Heart left ventricle (tissue), 13 donors: Measurements from ENCODE around the gene KRTAP10-5.

Source experiments
- POLR2A ChIP-seq, 2 donors: fragments of 450-650 bp; IDR thresholded peaks; one replicate each; pipeline ENCODE4 v1.6.1; 2017; ENCODE audit warnings: antibody characterized with exemption in 2 of 2, mild to moderate bottlenecking in 2 of 2, moderate library complexity in 2 of 2
- TF ChIP-seq, protein P1 (sequence below), 12 donors: fragments of 200-600 bp; sonication (generic) in 4 of 12; IDR thresholded peaks; one replicate each; pipeline versions ENCODE4 v1.5.0 to v1.8.0; 2018 to 2022; ENCODE audit warnings: antibody characterized with exemption in 12 of 12, mild to moderate bottlenecking in 5 of 12
- donor health status: ischemic (EF 13 %, LVEDD 7.1; RV severe dilation, severe dysfunction).
- donor health status: DM: no; HTN: yes; CAD: no.
- donor health status: DM: no; HTN: no; CAD: no.
- donor health status: ischemic (EF 25% LVEDD 6.9; RV normal size, moderate dysfunction).
- donor health status: ischemic (EF 25% LVEDD 5.7; RV mildly dilated, moderate dysfunction).
- donor health status: ischemic (EF 35%, LVEDD 5.7; RV mildly dilated, moderate dysfunction).
- donor health status: nonischemic (EF 11% LVEDD 7.7; RV severe dilation, severe dysfunction).
- donor health status: DM: yes; HTN: yes; CAD: no.
- donor health status: PGD.
- donor health status: ischemic (EF 29% LVEDD 5.4; RV normal size, mild dysfunction).
- donor health status: nonischemic (EF 23%, LVEDD 6.1; RV moderate dilation, normal function).

DNA sequence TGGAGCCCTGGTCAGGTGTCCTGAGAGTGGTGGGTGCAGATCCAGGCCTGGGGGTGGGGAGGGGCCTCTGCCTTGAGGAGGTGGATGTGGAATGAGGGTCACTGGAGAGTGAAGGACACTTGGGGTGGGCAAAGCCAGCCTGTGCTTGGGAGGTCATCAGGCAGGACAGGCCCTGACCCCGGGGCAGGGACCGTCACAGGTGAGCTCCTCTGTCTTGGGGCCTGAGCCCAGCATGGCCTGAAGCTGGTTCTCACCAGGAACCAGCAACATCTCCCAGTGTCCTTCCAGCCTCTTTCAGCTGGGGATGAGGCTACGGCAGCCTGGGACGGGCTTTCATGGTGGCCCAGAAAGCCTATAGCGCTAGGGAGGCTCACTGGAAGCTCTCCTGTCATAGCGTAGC, 28.3 kb downstream of the KRTAP10-5 start:
- TF ChIP-seq, protein P1, sequence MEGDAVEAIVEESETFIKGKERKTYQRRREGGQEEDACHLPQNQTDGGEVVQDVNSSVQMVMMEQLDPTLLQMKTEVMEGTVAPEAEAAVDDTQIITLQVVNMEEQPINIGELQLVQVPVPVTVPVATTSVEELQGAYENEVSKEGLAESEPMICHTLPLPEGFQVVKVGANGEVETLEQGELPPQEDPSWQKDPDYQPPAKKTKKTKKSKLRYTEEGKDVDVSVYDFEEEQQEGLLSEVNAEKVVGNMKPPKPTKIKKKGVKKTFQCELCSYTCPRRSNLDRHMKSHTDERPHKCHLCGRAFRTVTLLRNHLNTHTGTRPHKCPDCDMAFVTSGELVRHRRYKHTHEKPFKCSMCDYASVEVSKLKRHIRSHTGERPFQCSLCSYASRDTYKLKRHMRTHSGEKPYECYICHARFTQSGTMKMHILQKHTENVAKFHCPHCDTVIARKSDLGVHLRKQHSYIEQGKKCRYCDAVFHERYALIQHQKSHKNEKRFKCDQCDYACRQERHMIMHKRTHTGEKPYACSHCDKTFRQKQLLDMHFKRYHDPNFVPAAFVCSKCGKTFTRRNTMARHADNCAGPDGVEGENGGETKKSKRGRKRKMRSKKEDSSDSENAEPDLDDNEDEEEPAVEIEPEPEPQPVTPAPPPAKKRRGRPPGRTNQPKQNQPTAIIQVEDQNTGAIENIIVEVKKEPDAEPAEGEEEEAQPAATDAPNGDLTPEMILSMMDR (IDR thresholded peaks at IDR 0.05) = no peak
- no peak for TF ChIP-seq POLR2A (IDR thresholded peaks at IDR 0.05)
